HEK293 (cell line): ENCODE measurements around the gene TMEM119.
"Not testable (repeated sequence)": the region's sequence is repeated elsewhere in the genome, so short reads cannot be mapped to it uniquely, and the experiment has no call there.

Experiments
- CTCF ChIA-PET: fragments of 350-600 bp; formaldehyde crosslinking; extraction: SDS; loops from one replicate; lab custom pipeline; 2021; ENCODE audit warnings: antibody characterized with exemption; lab: Yijun Ruan, JAX
- POLR2A ChIA-PET: fragments of 300-600 bp; formaldehyde crosslinking; extraction: SDS; loops from one replicate; lab custom pipeline; 2020; ENCODE audit warnings: antibody characterized with exemption, inconsistent platforms; lab: Yijun Ruan, JAX
- H3K27ac ChIP-seq: fragments of 200-500 bp; sonication (Bioruptor generic); 2 replicates; pipeline ENCODE4 v1.5.1; 2014; ENCODE audit warnings: low read depth, low read length, control low read depth, inconsistent platforms; ENCODE audit errors: extremely low read depth
- H3K36me3 ChIP-seq, 2 experiments: fragments of 200-500 bp in 1 of 2; sonication (Bioruptor generic) in 1 of 2; 1 replicate in 1 of 2; 2 replicates in 1 of 2; pipeline ENCODE4 v1.5.1; 2014 to 2017; ENCODE audit warnings: inconsistent platforms in 2 of 2, low read length in 2 of 2; ENCODE audit not compliant: control insufficient read depth in 2 of 2, insufficient read depth in 1 of 2
- H3K4me1 ChIP-seq: fragments of 200-500 bp; sonication (Bioruptor generic); 2 replicates; pipeline ENCODE4 v1.5.1; 2014; ENCODE audit warnings: mild to moderate bottlenecking, low read length, inconsistent platforms; ENCODE audit not compliant: control insufficient read depth, insufficient read depth
- H3K4me3 ChIP-seq: 2 replicates; pipeline ENCODE4 v1.5.1; 2011; ENCODE audit warnings: low read depth, mild to moderate bottlenecking, control low read depth, low read length, moderate library complexity
- H3K9me3 ChIP-seq: fragments of 200-500 bp; sonication (Bioruptor generic); 2 replicates; pipeline ENCODE4 v1.5.1; 2014; ENCODE audit warnings: low read depth, low read length, inconsistent platforms; ENCODE audit not compliant: control insufficient read depth, insufficient read depth
- ATF2 ChIP-seq: fragments of 450-650 bp; formaldehyde crosslinking; IDR thresholded peaks from 2 replicates; pipeline ENCODE4 v1.5.1; 2016; ENCODE audit warnings: missing biosample characterization, missing genetic modification characterization, low read depth
- BCL11B ChIP-seq: fragments of 450-650 bp; formaldehyde crosslinking; IDR thresholded peaks from 2 replicates; pipeline ENCODE4 v1.5.1; 2016; ENCODE audit warnings: low read depth, missing biosample characterization, missing genetic modification characterization
- CTCF ChIP-seq: fragments of 450-650 bp; formaldehyde crosslinking; IDR thresholded peaks from 2 replicates; pipeline ENCODE4 v1.5.1; 2016; ENCODE audit warnings: missing biosample characterization, missing genetic modification characterization
- HOXA7 ChIP-seq: sonication (generic); formaldehyde crosslinking; IDR thresholded peaks from 2 replicates; pipeline ENCODE4 v1.8.1; 2022; ENCODE audit warnings: missing genetic modification reagents, borderline replicate concordance
- KLF10 ChIP-seq: fragments of 450-650 bp; IDR thresholded peaks from 2 replicates; pipeline ENCODE4 v1.5.1; 2018; ENCODE audit warnings: missing biosample characterization, mild to moderate bottlenecking, missing genetic modification characterization
- MEIS1 ChIP-seq: sonication (generic); formaldehyde crosslinking; IDR thresholded peaks from 2 replicates; pipeline ENCODE4 v1.8.1; 2022; ENCODE audit warnings: missing genetic modification reagents, mild to moderate bottlenecking, borderline replicate concordance
- PRDM1 ChIP-seq: fragments of 450-650 bp; formaldehyde crosslinking; IDR thresholded peaks from 2 replicates; pipeline ENCODE4; 2016; ENCODE audit warnings: missing biosample characterization, missing genetic modification characterization
- RBAK ChIP-seq: fragments of 450-650 bp; formaldehyde crosslinking; IDR thresholded peaks from 2 replicates; pipeline ENCODE4 v1.5.1; 2016; ENCODE audit warnings: missing biosample characterization, missing genetic modification characterization
- SP7 ChIP-seq: fragments of 450-650 bp; formaldehyde crosslinking; IDR thresholded peaks from 2 replicates; pipeline ENCODE4 v1.5.1; 2016; ENCODE audit warnings: missing biosample characterization, missing genetic modification characterization
- TRIM28 ChIP-seq: IDR thresholded peaks from 2 replicates; pipeline ENCODE4 v1.6.1; 2011; ENCODE audit warnings: low read length, control low read depth, borderline replicate concordance
- ZFP41 ChIP-seq: fragments of 450-650 bp; formaldehyde crosslinking; IDR thresholded peaks from 2 replicates; pipeline ENCODE4 v1.5.1; 2016; ENCODE audit warnings: missing biosample characterization, missing genetic modification characterization, borderline replicate concordance
- ZNF157 ChIP-seq: fragments of 450-650 bp; formaldehyde crosslinking; IDR thresholded peaks from 2 replicates; pipeline ENCODE4 v1.5.1; 2016; ENCODE audit warnings: missing biosample characterization, missing genetic modification characterization
- ZNF16 ChIP-seq: fragments of 450-650 bp; formaldehyde crosslinking; IDR thresholded peaks from 2 replicates; pipeline ENCODE4 v1.5.1; 2016; ENCODE audit warnings: low read depth, missing biosample characterization, missing genetic modification characterization
- ZNF292 ChIP-seq: fragments of 450-650 bp; formaldehyde crosslinking; IDR thresholded peaks from 2 replicates; pipeline ENCODE4 v1.5.1; 2016; ENCODE audit warnings: low read depth, missing biosample characterization, missing genetic modification characterization, borderline replicate concordance
- ZNF335 ChIP-seq: fragments of 450-650 bp; formaldehyde crosslinking; conservative IDR thresholded peaks from 2 replicates; pipeline ENCODE4 v1.5.1; 2016; ENCODE audit warnings: missing biosample characterization, missing genetic modification characterization
- ZNF366 ChIP-seq: fragments of 450-650 bp; formaldehyde crosslinking; conservative IDR thresholded peaks from 2 replicates; pipeline ENCODE4 v1.5.1; 2016; ENCODE audit warnings: missing biosample characterization, missing genetic modification characterization
- ZNF37A ChIP-seq: fragments of 450-650 bp; IDR thresholded peaks from 2 replicates; pipeline ENCODE4 v1.5.1; 2018; ENCODE audit warnings: missing biosample characterization, missing genetic modification characterization
- ZNF645 ChIP-seq: fragments of 450-650 bp; formaldehyde crosslinking; IDR thresholded peaks from 2 replicates; pipeline ENCODE4; 2016; ENCODE audit warnings: missing biosample characterization, missing genetic modification characterization
- ZNF664 ChIP-seq: fragments of 450-650 bp; formaldehyde crosslinking; IDR thresholded peaks from 2 replicates; pipeline ENCODE4 v1.5.1; 2016; ENCODE audit warnings: missing biosample characterization, missing genetic modification characterization
- ZNF776 ChIP-seq: fragments of 450-650 bp; formaldehyde crosslinking; IDR thresholded peaks from 2 replicates; pipeline ENCODE4 v1.5.0; 2017; ENCODE audit warnings: missing biosample characterization, missing genetic modification characterization, borderline replicate concordance
- ZNF792 ChIP-seq: fragments of 450-650 bp; formaldehyde crosslinking; IDR thresholded peaks from 2 replicates; pipeline ENCODE4 v1.5.1; 2016; ENCODE audit warnings: missing biosample characterization, missing genetic modification characterization
- ZSCAN16 ChIP-seq: fragments of 450-650 bp; formaldehyde crosslinking; IDR thresholded peaks from 2 replicates; pipeline ENCODE4 v1.5.1; 2016; ENCODE audit warnings: missing biosample characterization, missing genetic modification characterization

TMEM119 gene

GRCh38 chr12:108575199-108575912, 22.5 kb downstream of the TMEM119 start:
- no peaks in the 10 kb centered on the region for H3K4me1 ChIP-seq
- POLR2A ChIA-PET: no interaction called here
- H3K36me3 ChIP-seq: no peaks in the 10 kb centered on the region
- CTCF ChIA-PET: interaction anchor here (0.5 to 2.7 kb wide), 4 partner anchors 11 to 819 kb away, joined by 3 to 18 read pairs (median 4); no protein-coding TSS in a partner anchor
- no peaks in the 10 kb centered on the region for H3K9me3 ChIP-seq
- H3K4me3 ChIP-seq: no peak overlapping the region
- H3K27ac ChIP-seq: no peak overlapping the region
- TF ChIP-seq ZNF335 (no peak), ZNF16 (tag by site-specific recombination) (no peak), TRIM28 (no peak), ZNF776 (no peak), RBAK (tag by site-specific recombination) (no peak), MEIS1 (CRISPR knock-in tag) (no peak), ZNF292 (no peak), ZNF664 (tag by site-specific recombination) (no peak), ZNF37A (tag by site-specific recombination) (no peak), HOXA7 (no peak), KLF10 (tag by site-specific recombination) (no peak), BCL11B (tag by site-specific recombination) (no peak), CTCF (tag by site-specific recombination) (no peak), ZSCAN16 (no peak), ZNF157 (tag by site-specific recombination) (no peak), ZFP41 (tag by site-specific recombination) (no peak), ZNF645 (no peak)

GRCh38 chr12:108574276-108574675, 23.6 kb downstream of the TMEM119 start:
- CTCF ChIA-PET: interaction anchor here (0.7 kb wide), 1 partner anchor 237 kb away, joined by 3 read pairs; no protein-coding TSS in a partner anchor
- H3K4me3 ChIP-seq, H3K9me3 ChIP-seq, H3K27ac ChIP-seq, H3K36me3 ChIP-seq, H3K4me1 ChIP-seq, POLR2A ChIA-PET: not testable (repeated sequence)
- TF ChIP-seq ZNF366 (tag by site-specific recombination) (peak; percentile 94), PRDM1 (peak; percentile 95)

- ChIA-PET POLR2A (interaction anchor here (0.6 kb wide), 1 partner anchor 59 kb away, joined by 4 read pairs; no protein-coding TSS in a partner anchor), CTCF (interaction anchor here (0.7 to 10.6 kb wide), 4 partner anchors 9 to 236 kb away, joined by 3 to 160 read pairs (median 4); partner anchors contain the start of gene ISCU)
- Histone ChIP-seq H3K36me3 (peaks cover under 1 to 17% of the 10 kb centered on the region in 2 experiments), H3K9me3 (no peaks in the 10 kb centered on the region), H3K27ac (no peak overlapping the region), H3K4me3 (no peak overlapping the region), H3K4me1 (no peaks in the 10 kb centered on the region)
- TF ChIP-seq ZNF792: no peak
- TF ChIP-seq ATF2: no peak
- TF ChIP-seq SP7: no peak
Measured at GRCh38 chr12:108573317-108573716, 24.6 kb downstream of the TMEM119 start.
